Right atrium auricular region (tissue), 2 donors: Measurements from ENCODE around the gene DNHD1. TPM values are rescaled to one million over a fixed set of nuclear protein-coding genes. Genes with fewer than 3 reads are reported as not detected.

Source experiments
- DNase-seq: peaks from one replicate; pipeline ENCODE4 v3.0.0-alpha.2; 2019; ENCODE audit warnings: low spot score
- H3K27ac ChIP-seq, 2 donors: fragments of 200-600 bp; sonication (generic); 1 replicate in 1 of 2; 2 replicates in 1 of 2; pipeline ENCODE4 v1.5.1; 2016 to 2019
- H3K27me3 ChIP-seq, 2 donors: fragments of 200-600 bp; sonication (generic); one replicate each; pipeline versions ENCODE4 v1.5.1 to v1.6.0; 2017 to 2019
- H3K36me3 ChIP-seq: fragments of 200-600 bp; sonication (generic); one replicate; pipeline ENCODE4 v1.5.1; 2016
- H3K4me1 ChIP-seq, 2 donors: fragments of 200-600 bp; sonication (generic); one replicate each; pipeline versions ENCODE4 v1.5.1 to v1.6.0; 2017 to 2019
- H3K4me3 ChIP-seq, 2 donors: fragments of 200-600 bp; sonication (generic); 1 replicate in 1 of 2; 2 replicates in 1 of 2; pipeline ENCODE4 v1.5.1; 2017 to 2019; ENCODE audit warnings: mild to moderate bottlenecking in 1 of 2, moderate library complexity in 1 of 2
- H3K9me3 ChIP-seq, 2 donors: fragments of 200-600 bp; sonication (generic); one replicate each; pipeline ENCODE4 v1.5.1; 2019
- total RNA-seq, 2 donors: library from RNA; depleted of rRNA; stranded (reverse); fragments of >200 nt; gene quantifications; one replicate each; pipeline ENCODE4 v1.1.0, GENCODE V29; 2016
- TF ChIP-seq, protein P1 (sequence below), 2 donors: fragments of 200-600 bp; sonication (generic); IDR thresholded peaks; one replicate each; pipeline ENCODE4 v1.5.1; 2019; ENCODE audit warnings: antibody characterized with exemption in 2 of 2

Gene DNHD1
- total RNA-seq, 2 donors from 2014 or later, result 4.4 to 4.8 TPM

DNA sequence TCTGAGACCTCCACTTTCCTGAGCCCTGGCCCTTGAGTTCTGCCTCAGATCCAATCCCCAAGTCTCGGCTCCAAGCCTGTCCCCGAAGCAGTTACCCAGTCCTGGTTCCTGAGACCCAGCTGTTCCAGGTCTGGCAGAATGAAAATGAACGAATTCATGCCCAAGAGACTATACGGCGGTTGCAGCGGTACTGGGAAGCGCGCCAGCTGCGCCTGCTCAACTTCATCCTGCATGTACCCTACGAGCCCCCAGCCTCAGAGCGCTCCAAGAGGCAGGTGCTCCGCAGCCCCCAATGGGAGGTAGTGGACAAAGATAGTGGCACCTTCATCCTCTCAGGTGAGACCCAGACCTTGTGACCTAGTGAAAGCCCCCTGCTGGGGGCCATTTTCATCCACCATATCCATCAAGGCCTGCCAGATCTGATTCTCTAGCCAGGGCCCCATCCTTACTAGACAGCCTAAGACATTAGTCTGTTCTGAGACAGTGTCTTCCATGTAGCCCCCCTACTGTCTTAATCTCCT is 42.7 kb downstream of the DNHD1 start:
- H3K4me3 ChIP-seq, result no peak overlapping the region

DNA sequence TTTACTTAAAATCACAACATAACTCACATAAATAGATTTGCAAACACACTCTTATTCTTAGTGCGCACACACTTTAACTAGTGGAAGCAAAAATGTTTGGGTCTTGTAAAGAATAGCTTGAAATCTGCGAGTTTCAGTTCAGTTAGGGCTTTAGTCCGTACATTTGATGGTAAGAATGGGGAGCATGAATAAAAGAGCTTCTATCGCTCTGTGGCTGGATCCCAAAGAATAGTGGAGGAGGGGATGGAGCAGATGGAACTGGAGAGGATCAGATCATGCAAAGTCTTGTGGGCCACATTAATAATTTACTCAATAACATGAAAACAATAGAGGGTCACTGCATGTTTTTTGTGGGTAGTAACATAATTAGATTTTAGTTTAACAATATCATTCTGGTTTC is 44.3 kb downstream of the DNHD1 start:
- Histone ChIP-seq H3K4me1 (no peaks in the 10 kb centered on the region), H3K27me3 (no peaks in the 10 kb centered on the region)
- DNase-seq, result no peak

More for the DNA sequence above, 42.7 kb downstream of the DNHD1 start:
- Histone ChIP-seq H3K27me3 (no peaks in the 10 kb centered on the region), H3K27ac (no peak overlapping the region), H3K36me3 (no peaks in the 10 kb centered on the region), H3K4me1 (no peaks in the 10 kb centered on the region), H3K9me3 (no peaks in the 10 kb centered on the region)
- TF ChIP-seq, protein P1, sequence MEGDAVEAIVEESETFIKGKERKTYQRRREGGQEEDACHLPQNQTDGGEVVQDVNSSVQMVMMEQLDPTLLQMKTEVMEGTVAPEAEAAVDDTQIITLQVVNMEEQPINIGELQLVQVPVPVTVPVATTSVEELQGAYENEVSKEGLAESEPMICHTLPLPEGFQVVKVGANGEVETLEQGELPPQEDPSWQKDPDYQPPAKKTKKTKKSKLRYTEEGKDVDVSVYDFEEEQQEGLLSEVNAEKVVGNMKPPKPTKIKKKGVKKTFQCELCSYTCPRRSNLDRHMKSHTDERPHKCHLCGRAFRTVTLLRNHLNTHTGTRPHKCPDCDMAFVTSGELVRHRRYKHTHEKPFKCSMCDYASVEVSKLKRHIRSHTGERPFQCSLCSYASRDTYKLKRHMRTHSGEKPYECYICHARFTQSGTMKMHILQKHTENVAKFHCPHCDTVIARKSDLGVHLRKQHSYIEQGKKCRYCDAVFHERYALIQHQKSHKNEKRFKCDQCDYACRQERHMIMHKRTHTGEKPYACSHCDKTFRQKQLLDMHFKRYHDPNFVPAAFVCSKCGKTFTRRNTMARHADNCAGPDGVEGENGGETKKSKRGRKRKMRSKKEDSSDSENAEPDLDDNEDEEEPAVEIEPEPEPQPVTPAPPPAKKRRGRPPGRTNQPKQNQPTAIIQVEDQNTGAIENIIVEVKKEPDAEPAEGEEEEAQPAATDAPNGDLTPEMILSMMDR (IDR thresholded peaks at IDR 0.05), result no peak
- DNase-seq, result no peak

DNA sequence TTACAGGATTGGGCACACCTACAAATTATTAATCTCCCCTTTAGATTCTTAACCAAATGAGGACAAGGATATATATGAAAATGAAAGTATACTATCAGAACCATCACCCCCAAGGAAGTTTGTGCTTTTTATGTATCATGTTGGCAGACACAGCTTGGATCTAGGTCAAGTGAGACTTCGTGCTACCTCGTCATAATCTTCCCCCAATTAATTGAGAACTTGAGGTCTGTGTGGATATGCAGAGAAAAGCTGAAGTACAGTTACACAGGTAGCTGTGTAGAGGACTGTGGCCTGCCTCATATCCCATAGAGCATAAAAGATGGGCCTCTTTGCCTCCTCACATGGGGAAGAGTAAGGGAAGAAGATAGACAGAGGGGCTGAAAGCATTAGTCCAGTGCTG is 45.6 kb downstream of the DNHD1 start:
- H3K4me1 ChIP-seq, result no peaks in the 10 kb centered on the region
- DNase-seq, result no peak
- TF ChIP-seq, protein P1 (IDR thresholded peaks at IDR 0.05), result no peak
- no peaks in the 10 kb centered on the region for H3K36me3 ChIP-seq
- no peaks in the 10 kb centered on the region for H3K9me3 ChIP-seq
- H3K4me3 ChIP-seq, result no peak overlapping the region
- H3K27me3 ChIP-seq, result no peaks in the 10 kb centered on the region
- H3K27ac ChIP-seq, result no peak overlapping the region

More for the DNA sequence above, 44.3 kb downstream of the DNHD1 start:
- H3K36me3 ChIP-seq, result no peaks in the 10 kb centered on the region
- no peak overlapping the region for H3K4me3 ChIP-seq
- no peaks in the 10 kb centered on the region for H3K9me3 ChIP-seq
- TF ChIP-seq, protein P1 (IDR thresholded peaks at IDR 0.05), result no peak
- no peak overlapping the region for H3K27ac ChIP-seq

- H3K27ac ChIP-seq, result no peak overlapping the region
- no peaks in the 10 kb centered on the region for H3K27me3 ChIP-seq
- H3K4me3 ChIP-seq, result no peak overlapping the region
- peaks cover 3% of the 10 kb centered on the region for H3K36me3 ChIP-seq
- no peak for DNase-seq
- H3K4me1 ChIP-seq, result no peaks in the 10 kb centered on the region
- TF ChIP-seq, protein P1 (IDR thresholded peaks at IDR 0.05), result no peak
- no peaks in the 10 kb centered on the region for H3K9me3 ChIP-seq
Measured at GRCh38 chr11:6544921-6545850, 48.1 kb downstream of the DNHD1 start.

- TF ChIP-seq, protein P1 (IDR thresholded peaks at IDR 0.05), result no peak
- DNase-seq, result no peak
- H3K4me3 ChIP-seq, result no peak overlapping the region
- no peaks in the 10 kb centered on the region for H3K27me3 ChIP-seq
- no peak overlapping the region for H3K27ac ChIP-seq
- peaks cover 3% of the 10 kb centered on the region for H3K36me3 ChIP-seq
- no peaks in the 10 kb centered on the region for H3K4me1 ChIP-seq
- no peaks in the 10 kb centered on the region for H3K9me3 ChIP-seq
Measured at GRCh38 chr11:6545917-6546605, 49.0 kb downstream of the DNHD1 start.
